Measurements from ENCODE around the gene PIK3C2B. TPM values are rescaled to one million over a fixed set of nuclear protein-coding genes. Genes with fewer than 3 reads are reported as not detected.

Gene PIK3C2B
- total and polyA plus RNA-seq, 2 donors (not counting 1 experiment from before 2014, with no cell fraction given): 90.3 to 142 TPM

DNA sequence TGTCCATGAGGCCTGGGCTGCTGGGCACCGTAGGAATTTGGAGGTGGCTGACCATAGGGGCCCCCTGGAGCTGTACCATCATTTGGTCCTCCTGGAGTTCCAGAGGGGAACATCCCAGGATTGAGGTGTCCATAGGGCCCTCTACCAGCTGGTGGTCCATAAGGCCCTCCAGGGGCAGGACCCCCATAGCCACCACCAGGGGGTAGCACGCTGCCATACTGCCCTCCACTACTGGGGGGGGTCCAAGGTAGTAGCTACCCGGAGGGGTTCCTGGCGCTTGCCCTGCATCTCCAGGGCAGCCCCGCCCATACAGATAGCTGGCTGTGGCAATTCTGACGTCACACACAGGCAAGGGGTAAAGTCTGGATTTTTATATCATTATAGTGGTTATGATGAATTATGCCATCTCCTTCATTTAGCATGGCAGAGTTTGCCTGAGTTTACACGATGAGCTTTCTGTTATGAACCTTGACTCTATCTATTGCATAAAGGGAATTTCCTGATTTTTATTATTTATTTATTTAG, 34.8 kb upstream of the PIK3C2B start:
- H3K27ac ChIP-seq (ENCODE audit: low read length in 2 of 2): peak overlapping the region in 1 of 2 donors; percentile 14
- H3K4me1 ChIP-seq (ENCODE audit: control insufficient read depth in 2 of 2, insufficient read depth in 2 of 2, low read length in 2 of 2): peaks cover 22 to 32% of the 10 kb centered on the region in 2 donors
- Mint-ChIP-seq H3K27ac (no peak overlapping the region), H3K9me3 (ENCODE audit: insufficient read depth) (no peaks in the 10 kb centered on the region), H3K27me3 (no peaks in the 10 kb centered on the region), H3K4me1 (peaks cover 27% of the 10 kb centered on the region), H3K4me3 (no peak overlapping the region)
- H3K27me3 ChIP-seq (replicated peaks in 1 of 4; ENCODE audit: control extremely low read depth in 1 of 4, control insufficient read depth in 3 of 4, insufficient read depth in 4 of 4, low read length in 3 of 4): no peaks in the 10 kb centered on the region
- H3K9ac ChIP-seq (ENCODE audit: low read length): no peak overlapping the region
- ATAC-seq (ENCODE audit: low read depth) (no peak), DNase-seq (peak; percentile 31)
- H3K79me2 ChIP-seq (ENCODE audit: control insufficient read depth, insufficient read depth, low read length): peaks cover 95% of the 10 kb centered on the region
- H3K9me3 ChIP-seq (ENCODE audit: control extremely low read depth in 1 of 3, control insufficient read depth in 2 of 3, insufficient read depth in 1 of 3, low read length in 2 of 3): peaks cover 0 to under 1% (median 0%) of the 10 kb centered on the region in 3 donors
- H3K4me3 ChIP-seq (ENCODE audit: control extremely low read depth in 1 of 5, extremely low read depth in 1 of 5, insufficient read depth in 1 of 5, low read depth in 2 of 5, low read length in 4 of 5): no peak overlapping the region
- H3K36me3 ChIP-seq (replicated peaks in 1 of 2; ENCODE audit: control extremely low read depth in 1 of 2, control insufficient read depth in 1 of 2, extremely low read depth in 1 of 2, insufficient read depth in 2 of 2, low read length in 1 of 2): peaks cover 9 to 94% of the 10 kb centered on the region in 2 experiments
- H4K20me1 ChIP-seq (ENCODE audit: control insufficient read depth, insufficient read depth, low read length, poor library complexity, severe bottlenecking): peaks cover 56% of the 10 kb centered on the region
- 100% methylated on average over 4 of the region's 7 CpGs for WGBS (ENCODE audit: insufficient coverage)
- no peak for TF ChIP-seq EZH2 (IDR thresholded peaks at IDR 0.05; ENCODE audit: borderline replicate concordance, insufficient read depth, low read depth, low read length, poor library complexity, severe bottlenecking)
- TF ChIP-seq, protein P1, sequence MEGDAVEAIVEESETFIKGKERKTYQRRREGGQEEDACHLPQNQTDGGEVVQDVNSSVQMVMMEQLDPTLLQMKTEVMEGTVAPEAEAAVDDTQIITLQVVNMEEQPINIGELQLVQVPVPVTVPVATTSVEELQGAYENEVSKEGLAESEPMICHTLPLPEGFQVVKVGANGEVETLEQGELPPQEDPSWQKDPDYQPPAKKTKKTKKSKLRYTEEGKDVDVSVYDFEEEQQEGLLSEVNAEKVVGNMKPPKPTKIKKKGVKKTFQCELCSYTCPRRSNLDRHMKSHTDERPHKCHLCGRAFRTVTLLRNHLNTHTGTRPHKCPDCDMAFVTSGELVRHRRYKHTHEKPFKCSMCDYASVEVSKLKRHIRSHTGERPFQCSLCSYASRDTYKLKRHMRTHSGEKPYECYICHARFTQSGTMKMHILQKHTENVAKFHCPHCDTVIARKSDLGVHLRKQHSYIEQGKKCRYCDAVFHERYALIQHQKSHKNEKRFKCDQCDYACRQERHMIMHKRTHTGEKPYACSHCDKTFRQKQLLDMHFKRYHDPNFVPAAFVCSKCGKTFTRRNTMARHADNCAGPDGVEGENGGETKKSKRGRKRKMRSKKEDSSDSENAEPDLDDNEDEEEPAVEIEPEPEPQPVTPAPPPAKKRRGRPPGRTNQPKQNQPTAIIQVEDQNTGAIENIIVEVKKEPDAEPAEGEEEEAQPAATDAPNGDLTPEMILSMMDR (IDR thresholded peaks at IDR 0.05): no peak
- POLR2A ChIA-PET: no interaction called here
- no peak overlapping the region for H3K4me2 ChIP-seq (replicated peaks; ENCODE audit: low read depth, low read length, poor library complexity, severe bottlenecking)
- H2AFZ ChIP-seq (ENCODE audit: insufficient read depth, low read depth, low read length, poor library complexity, severe bottlenecking): no peak overlapping the region
- CTCF ChIA-PET: interaction anchor here (0.8 to 3.7 kb wide), 6 partner anchors 15 to 278 kb away, joined by 3 to 25 read pairs (median 4); partner anchors contain the start of gene MDM4
- intact Hi-C loops (cut with micrococcal nuclease): no loop called here

- Histone ChIP-seq H3K9me3 (ENCODE audit: control extremely low read depth in 1 of 3, control insufficient read depth in 2 of 3, insufficient read depth in 1 of 3, low read length in 2 of 3) (peaks cover 0 to 8% (median 2%) of the 10 kb centered on the region in 3 donors), H3K79me2 (ENCODE audit: control insufficient read depth, insufficient read depth, low read length) (peaks cover 95% of the 10 kb centered on the region), H3K4me2 (replicated peaks; ENCODE audit: low read depth, low read length, poor library complexity, severe bottlenecking) (no peak overlapping the region), H2AFZ (ENCODE audit: insufficient read depth, low read depth, low read length, poor library complexity, severe bottlenecking) (no peak overlapping the region), H3K27ac (ENCODE audit: low read length in 2 of 2) (no peak overlapping the region), H3K36me3 (replicated peaks in 1 of 2; ENCODE audit: control extremely low read depth in 1 of 2, control insufficient read depth in 1 of 2, extremely low read depth in 1 of 2, insufficient read depth in 2 of 2, low read length in 1 of 2) (peaks cover 9 to 86% of the 10 kb centered on the region in 2 experiments), H3K4me3 (ENCODE audit: control extremely low read depth in 1 of 5, extremely low read depth in 1 of 5, insufficient read depth in 1 of 5, low read depth in 2 of 5, low read length in 4 of 5) (no peak overlapping the region), H3K4me1 (ENCODE audit: control insufficient read depth in 2 of 2, insufficient read depth in 2 of 2, low read length in 2 of 2) (peaks cover 30 to 39% of the 10 kb centered on the region in 2 donors), H4K20me1 (ENCODE audit: control insufficient read depth, insufficient read depth, low read length, poor library complexity, severe bottlenecking) (peaks cover 56% of the 10 kb centered on the region), H3K9ac (ENCODE audit: low read length) (no peak overlapping the region), H3K27me3 (replicated peaks in 1 of 4; ENCODE audit: control extremely low read depth in 1 of 4, control insufficient read depth in 3 of 4, insufficient read depth in 4 of 4, low read length in 3 of 4) (no peaks in the 10 kb centered on the region)
- TF ChIP-seq, protein P1 (IDR thresholded peaks at IDR 0.05): no peak
- no peak for TF ChIP-seq EZH2 (IDR thresholded peaks at IDR 0.05; ENCODE audit: borderline replicate concordance, insufficient read depth, low read depth, low read length, poor library complexity, severe bottlenecking)
- WGBS (ENCODE audit: insufficient coverage): 96% methylated on average over 8 of the region's 8 CpGs
- no peaks in the 10 kb centered on the region for H3K9me3 Mint-ChIP-seq (ENCODE audit: insufficient read depth)
- intact Hi-C loops (cut with micrococcal nuclease): no loop called here
- no peak for ATAC-seq (ENCODE audit: low read depth)
- no peak overlapping the region for H3K27ac Mint-ChIP-seq
- CTCF ChIA-PET: interaction anchor here (1.0 to 1.4 kb wide), 5 partner anchors 17 to 278 kb away, joined by 3 to 6 read pairs (median 4); no protein-coding TSS in a partner anchor
- H3K4me3 Mint-ChIP-seq: no peak overlapping the region
- no peaks in the 10 kb centered on the region for H3K27me3 Mint-ChIP-seq
- POLR2A ChIA-PET: no interaction called here
- peaks cover 32% of the 10 kb centered on the region for H3K4me1 Mint-ChIP-seq
- DNase-seq: no peak
Measured at GRCh38 chr1:204528677-204529076, 34.1 kb upstream of the PIK3C2B start.
